ENCODE results near the gene RGL2. TPM values are rescaled to one million over a fixed set of nuclear protein-coding genes. Genes with fewer than 3 reads are reported as not detected.

RGL2 gene
- total and polyA plus RNA-seq, 2 of the 13 experiments (the other 11 are each of a cell fraction or from before 2014, with no cell fraction given), result 22.9 to 47.4 TPM

DNA sequence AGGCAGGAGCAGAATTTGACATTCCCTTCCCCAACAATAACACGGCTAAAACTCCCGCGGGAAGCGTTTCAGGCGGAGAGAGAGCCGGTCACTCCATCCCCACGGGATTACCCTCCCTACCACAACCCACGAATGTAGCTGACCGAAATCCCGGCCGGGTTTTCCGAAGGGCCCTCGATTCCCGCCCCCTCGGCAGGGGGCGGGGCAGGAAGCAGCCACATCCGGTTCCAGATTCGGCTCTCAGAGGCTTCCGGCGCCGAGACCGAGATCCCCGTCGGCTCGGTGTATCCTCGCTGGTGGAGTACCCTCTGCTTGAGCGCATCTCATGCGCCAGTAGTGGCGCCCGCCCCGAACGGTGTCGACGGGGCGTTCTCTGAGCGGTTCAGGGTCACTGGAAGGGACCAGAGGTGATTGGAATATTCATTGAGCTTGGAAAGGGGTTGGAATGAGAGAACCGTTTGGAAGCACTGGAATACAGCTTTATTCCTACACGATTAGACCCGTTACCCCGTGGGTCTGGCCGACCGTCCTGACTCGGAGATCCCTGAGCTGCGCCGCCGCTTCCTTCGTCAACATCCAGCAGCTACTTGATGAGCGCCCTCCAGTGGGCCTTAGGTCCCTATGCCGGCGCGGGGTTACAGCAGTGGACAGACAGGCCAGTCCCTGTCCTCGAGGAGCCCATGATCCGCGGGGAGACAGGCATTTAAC, 649 bp upstream of the RGL2 start:
- peak; percentile 76 for FAIRE-seq
- ChIA-PET CTCF (ENCODE audit: low intra/inter-chr PET ratio, low total read pairs) (interaction anchor here (1.0 to 3.3 kb wide), 4 partner anchors 9 to 176 kb away, joined by 3 to 52 read pairs (median 4); no protein-coding TSS in a partner anchor), POLR2A (interaction anchor here (0.8 to 4.1 kb wide), 16 partner anchors 9 to 328 kb away, joined by 3 to 57 read pairs (median 7); partner anchors contain the start of genes B3GALT4, PFDN6, RING1 and RPS18)
- peak overlapping the region; percentile 92 for H3K9ac ChIP-seq (ENCODE audit: insufficient read depth, low read depth, low read length)
- WGBS (ENCODE audit: low lambda C conversion rate), result 0% methylated on average over 20 of the region's 54 CpGs
- H3K4me1 ChIP-seq (ENCODE audit: insufficient read depth, low read length), result peaks cover 27% of the 10 kb centered on the region
- peak; percentile 73 for ATAC-seq
- H3K4me2 ChIP-seq (ENCODE audit: low read depth, low read length), result peak overlapping the region; percentile 92
- intact Hi-C loops (cut with micrococcal nuclease; ENCODE audit: unreplicated experiment), result loop anchor here (1.0 kb wide), 2 partner anchors 19 to 99 kb away; partner anchors contain the start of genes RXRB and SLC39A7
- peaks cover 7 to 10% of the 10 kb centered on the region in 2 experiments; a peak in 2 of 5 replicates for H3K36me3 ChIP-seq (replicated peaks in 1 of 2; ENCODE audit: control insufficient read depth in 1 of 2, insufficient read depth in 2 of 2, low read length in 2 of 2)
- BruUV-seq (replicated peaks), result TSS peak; percentile 89
- H2AFZ ChIP-seq (ENCODE audit: low read length), result no peak overlapping the region
- no peaks in the 10 kb centered on the region; a peak in 1 of 5 replicates for H3K27me3 ChIP-seq (ENCODE audit: control insufficient read depth in 1 of 2, insufficient read depth in 2 of 2, low read length in 2 of 2)
- no peaks in the 10 kb centered on the region for H3K9me3 ChIP-seq (ENCODE audit: low read length)
- in situ Hi-C loops (cut with HindIII; ENCODE audit: extremely low pct_ligation_motif_present, low pct_unique_long_range_greater_than_20kb), result loop anchor here (5.0 to 25.0 kb wide), 2 partner anchors 97 to 113 kb away; partner anchors contain the start of genes CUTA, HSD17B8, PHF1 and RXRB
- DNase-seq (ENCODE audit: low spot score), result peak; percentile 88
- no peaks in the 10 kb centered on the region for H4K20me1 ChIP-seq (ENCODE audit: insufficient read depth, low read length)
- peak overlapping the region; percentile 75 to 88 (median 79) for H3K4me3 ChIP-seq (replicated peaks in 1 of 3; ENCODE audit: insufficient read depth in 1 of 3, low read depth in 2 of 3, low read length in 3 of 3)
- peak overlapping the region; percentile 93 for H3K27ac ChIP-seq (ENCODE audit: extremely low read length, insufficient read depth, low read length)
- H3K79me2 ChIP-seq (ENCODE audit: insufficient read depth, low read length), result peaks cover 12% of the 10 kb centered on the region
- peak; percentile 0 to 33; a peak in 1 of 4 replicates for TF ChIP-seq NR2F1 (CRISPR knock-in tag; IDR thresholded peaks at IDR 0.05)
- TF ChIP-seq ZNF280D (CRISPR knock-in tag; IDR thresholded peaks at IDR 0.05), result peak; percentile 77; the same call in 1 of the 2 replicates
- no peak for TF ChIP-seq GTF2F1 (IDR thresholded peaks at IDR 0.05; ENCODE audit: low read length)
- peak; percentile 69; the same call in 1 of the 2 replicates for TF ChIP-seq ZNF772 (CRISPR knock-in tag; IDR thresholded peaks at IDR 0.05)
- peak; percentile 74; the same call in 1 of the 2 replicates for TF ChIP-seq SAFB2 (CRISPR knock-in tag; IDR thresholded peaks at IDR 0.05; ENCODE audit: borderline replicate concordance, low read depth)
- TF ChIP-seq SMAD9 (CRISPR knock-in tag; IDR thresholded peaks at IDR 0.05), result peak; percentile 63; the same call in 1 of the 2 replicates
- TF ChIP-seq ZNF441 (CRISPR knock-in tag; IDR thresholded peaks at IDR 0.05; ENCODE audit: borderline replicate concordance), result peak; percentile 80; the same call in 1 of the 2 replicates
- TF ChIP-seq CEBPB (IDR thresholded peaks at IDR 0.05; ENCODE audit: borderline replicate concordance, low read depth, low read length), result no peak
- no peak for TF ChIP-seq ZNF282 (IDR thresholded peaks at IDR 0.05; ENCODE audit: partially characterized antibody)
- no peak for TF ChIP-seq CENPX (CRISPR knock-in tag; IDR thresholded peaks at IDR 0.05)
- peak; percentile 76 for TF ChIP-seq CBFB (CRISPR knock-in tag; IDR thresholded peaks at IDR 0.05)
- TF ChIP-seq, protein P1, sequence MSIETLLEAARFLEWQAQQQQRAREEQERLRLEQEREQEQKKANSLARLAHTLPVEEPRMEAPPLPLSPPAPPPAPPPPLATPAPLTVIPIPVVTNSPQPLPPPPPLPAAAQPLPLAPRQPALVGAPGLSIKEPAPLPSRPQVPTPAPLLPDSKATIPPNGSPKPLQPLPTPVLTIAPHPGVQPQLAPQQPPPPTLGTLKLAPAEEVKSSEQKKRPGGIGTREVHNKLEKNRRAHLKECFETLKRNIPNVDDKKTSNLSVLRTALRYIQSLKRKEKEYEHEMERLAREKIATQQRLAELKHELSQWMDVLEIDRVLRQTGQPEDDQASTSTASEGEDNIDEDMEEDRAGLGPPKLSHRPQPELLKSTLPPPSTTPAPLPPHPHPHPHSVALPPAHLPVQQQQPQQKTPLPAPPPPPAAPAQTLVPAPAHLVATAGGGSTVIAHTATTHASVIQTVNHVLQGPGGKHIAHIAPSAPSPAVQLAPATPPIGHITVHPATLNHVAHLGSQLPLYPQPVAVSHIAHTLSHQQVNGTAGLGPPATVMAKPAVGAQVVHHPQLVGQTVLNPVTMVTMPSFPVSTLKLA (IDR thresholded peaks at IDR 0.05), result no peak
- no peak for TF ChIP-seq SOX5 (CRISPR knock-in tag; IDR thresholded peaks at IDR 0.05; ENCODE audit: borderline replicate concordance)
- TF ChIP-seq JUNB (CRISPR knock-in tag; IDR thresholded peaks at IDR 0.05; ENCODE audit: borderline replicate concordance), result 0 out of 2 replicates have a peak, but pooled peaks have one; percentile 6
- TF ChIP-seq HNF4G (IDR thresholded peaks at IDR 0.05; ENCODE audit: borderline replicate concordance, low read depth, low read length), result peak; percentile 64; the same call in 1 of the 2 replicates
- peak; percentile 29; the same call in 1 of the 2 replicates for TF ChIP-seq HNF4G (CRISPR knock-in tag; IDR thresholded peaks at IDR 0.05; ENCODE audit: borderline replicate concordance, low read depth)
- TF ChIP-seq, protein P2, sequence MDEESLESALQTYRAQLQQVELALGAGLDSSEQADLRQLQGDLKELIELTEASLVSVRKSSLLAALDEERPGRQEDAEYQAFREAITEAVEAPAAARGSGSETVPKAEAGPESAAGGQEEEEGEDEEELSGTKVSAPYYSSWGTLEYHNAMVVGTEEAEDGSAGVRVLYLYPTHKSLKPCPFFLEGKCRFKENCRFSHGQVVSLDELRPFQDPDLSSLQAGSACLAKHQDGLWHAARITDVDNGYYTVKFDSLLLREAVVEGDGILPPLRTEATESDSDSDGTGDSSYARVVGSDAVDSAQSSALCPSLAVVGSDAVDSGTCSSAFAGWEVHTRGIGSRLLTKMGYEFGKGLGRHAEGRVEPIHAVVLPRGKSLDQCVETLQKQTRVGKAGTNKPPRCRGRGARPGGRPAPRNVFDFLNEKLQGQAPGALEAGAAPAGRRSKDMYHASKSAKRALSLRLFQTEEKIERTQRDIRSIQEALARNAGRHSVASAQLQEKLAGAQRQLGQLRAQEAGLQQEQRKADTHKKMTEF (CRISPR knock-in tag; IDR thresholded peaks at IDR 0.05), result peak; percentile 98

Data from HepG2 (cell line).